ENCODE data around the gene FADS3.

Gene FADS3

DNA sequence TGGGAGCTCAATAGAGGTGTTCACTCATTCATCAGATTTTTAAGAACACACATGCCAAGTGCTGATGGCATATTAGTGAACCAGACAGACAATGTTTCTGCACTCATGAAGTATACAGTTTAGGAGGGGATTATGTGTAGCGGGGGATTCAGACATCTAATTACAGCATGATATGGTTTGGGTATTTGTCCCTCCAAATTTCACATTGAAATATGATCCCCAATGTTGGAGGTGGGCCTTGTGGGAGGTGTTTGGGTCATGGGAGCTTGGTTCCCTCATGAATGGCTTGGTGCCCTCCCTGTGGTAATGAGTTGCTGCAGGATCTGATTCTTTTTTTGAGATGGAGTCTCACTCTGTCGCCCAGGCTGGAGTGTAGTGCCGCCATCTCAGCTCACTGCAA is 34.9 kb upstream of the FADS3 start:
- Histone ChIP-seq H3K9me3 (ENCODE audit: severe bottlenecking) (no peaks in the 10 kb centered on the region), H3K27me3 (ENCODE audit: insufficient read depth, low read depth, severe bottlenecking) (no peaks in the 10 kb centered on the region), H3K4me3 (ENCODE audit: low read depth, low read length) (no peak overlapping the region), H3K27ac (no peak overlapping the region), H3K36me3 (no peaks in the 10 kb centered on the region)
- no peak for DNase-seq
- TF ChIP-seq, protein P1, sequence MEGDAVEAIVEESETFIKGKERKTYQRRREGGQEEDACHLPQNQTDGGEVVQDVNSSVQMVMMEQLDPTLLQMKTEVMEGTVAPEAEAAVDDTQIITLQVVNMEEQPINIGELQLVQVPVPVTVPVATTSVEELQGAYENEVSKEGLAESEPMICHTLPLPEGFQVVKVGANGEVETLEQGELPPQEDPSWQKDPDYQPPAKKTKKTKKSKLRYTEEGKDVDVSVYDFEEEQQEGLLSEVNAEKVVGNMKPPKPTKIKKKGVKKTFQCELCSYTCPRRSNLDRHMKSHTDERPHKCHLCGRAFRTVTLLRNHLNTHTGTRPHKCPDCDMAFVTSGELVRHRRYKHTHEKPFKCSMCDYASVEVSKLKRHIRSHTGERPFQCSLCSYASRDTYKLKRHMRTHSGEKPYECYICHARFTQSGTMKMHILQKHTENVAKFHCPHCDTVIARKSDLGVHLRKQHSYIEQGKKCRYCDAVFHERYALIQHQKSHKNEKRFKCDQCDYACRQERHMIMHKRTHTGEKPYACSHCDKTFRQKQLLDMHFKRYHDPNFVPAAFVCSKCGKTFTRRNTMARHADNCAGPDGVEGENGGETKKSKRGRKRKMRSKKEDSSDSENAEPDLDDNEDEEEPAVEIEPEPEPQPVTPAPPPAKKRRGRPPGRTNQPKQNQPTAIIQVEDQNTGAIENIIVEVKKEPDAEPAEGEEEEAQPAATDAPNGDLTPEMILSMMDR (IDR thresholded peaks at IDR 0.05; ENCODE audit: low read depth, low read length), result no peak

DNA sequence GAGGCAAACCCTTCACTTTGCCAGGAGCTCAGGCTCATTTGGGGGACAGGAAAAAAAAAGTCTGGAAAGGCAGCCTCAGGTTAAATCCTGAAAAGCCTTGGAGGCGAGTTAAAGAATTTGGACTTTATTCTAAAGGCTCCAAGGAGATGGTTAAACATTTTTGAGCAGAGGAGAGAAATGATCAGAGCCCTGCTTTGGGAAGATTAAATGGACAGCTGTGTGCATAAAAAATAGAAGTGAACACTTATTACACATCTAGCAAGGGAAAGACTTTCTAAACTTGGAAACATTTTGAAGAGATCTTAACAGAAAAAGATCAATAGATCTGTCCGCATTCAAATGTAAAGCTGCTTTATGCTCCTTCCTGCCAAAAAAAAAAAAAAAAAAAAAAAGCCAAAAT is 34.4 kb upstream of the FADS3 start:
- TF ChIP-seq, protein P1 (IDR thresholded peaks at IDR 0.05; ENCODE audit: low read depth, low read length), result no peak
- H3K9me3 ChIP-seq (ENCODE audit: severe bottlenecking), result no peaks in the 10 kb centered on the region
- no peaks in the 10 kb centered on the region for H3K36me3 ChIP-seq

DNA sequence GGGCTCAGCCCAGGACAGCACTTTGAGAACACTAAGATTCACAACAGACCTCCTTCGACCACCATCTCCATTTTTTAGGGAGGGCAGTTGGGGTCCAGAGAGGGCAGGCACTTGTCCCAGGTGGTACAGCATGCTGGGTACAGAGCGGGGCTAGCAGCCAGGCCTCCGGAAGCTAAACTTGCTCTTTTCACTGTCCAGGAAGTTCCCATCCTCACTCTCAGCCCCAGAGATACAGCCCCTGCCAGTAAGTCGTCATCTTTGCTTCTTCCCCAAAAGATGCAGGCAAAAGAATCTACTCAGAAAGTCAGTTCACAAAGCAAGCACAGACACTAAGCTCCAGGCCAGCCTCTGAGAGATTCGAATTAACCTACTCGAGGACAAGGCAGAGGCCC is 32.7 kb upstream of the FADS3 start:
- Histone ChIP-seq H3K4me3 (ENCODE audit: low read depth, low read length) (no peak overlapping the region), H3K27me3 (ENCODE audit: insufficient read depth, low read depth, severe bottlenecking) (no peaks in the 10 kb centered on the region), H3K36me3 (no peaks in the 10 kb centered on the region), H3K27ac (no peak overlapping the region), H3K9me3 (ENCODE audit: severe bottlenecking) (no peaks in the 10 kb centered on the region)
- DNase-seq, result no peak
- TF ChIP-seq, protein P1 (IDR thresholded peaks at IDR 0.05; ENCODE audit: low read depth, low read length), result no peak

More for the DNA sequence above, 34.4 kb upstream of the FADS3 start:
- H3K4me3 ChIP-seq (ENCODE audit: low read depth, low read length), result no peak overlapping the region
- H3K27ac ChIP-seq, result no peak overlapping the region
- H3K27me3 ChIP-seq (ENCODE audit: insufficient read depth, low read depth, severe bottlenecking), result no peaks in the 10 kb centered on the region
- no peak for DNase-seq

DNA sequence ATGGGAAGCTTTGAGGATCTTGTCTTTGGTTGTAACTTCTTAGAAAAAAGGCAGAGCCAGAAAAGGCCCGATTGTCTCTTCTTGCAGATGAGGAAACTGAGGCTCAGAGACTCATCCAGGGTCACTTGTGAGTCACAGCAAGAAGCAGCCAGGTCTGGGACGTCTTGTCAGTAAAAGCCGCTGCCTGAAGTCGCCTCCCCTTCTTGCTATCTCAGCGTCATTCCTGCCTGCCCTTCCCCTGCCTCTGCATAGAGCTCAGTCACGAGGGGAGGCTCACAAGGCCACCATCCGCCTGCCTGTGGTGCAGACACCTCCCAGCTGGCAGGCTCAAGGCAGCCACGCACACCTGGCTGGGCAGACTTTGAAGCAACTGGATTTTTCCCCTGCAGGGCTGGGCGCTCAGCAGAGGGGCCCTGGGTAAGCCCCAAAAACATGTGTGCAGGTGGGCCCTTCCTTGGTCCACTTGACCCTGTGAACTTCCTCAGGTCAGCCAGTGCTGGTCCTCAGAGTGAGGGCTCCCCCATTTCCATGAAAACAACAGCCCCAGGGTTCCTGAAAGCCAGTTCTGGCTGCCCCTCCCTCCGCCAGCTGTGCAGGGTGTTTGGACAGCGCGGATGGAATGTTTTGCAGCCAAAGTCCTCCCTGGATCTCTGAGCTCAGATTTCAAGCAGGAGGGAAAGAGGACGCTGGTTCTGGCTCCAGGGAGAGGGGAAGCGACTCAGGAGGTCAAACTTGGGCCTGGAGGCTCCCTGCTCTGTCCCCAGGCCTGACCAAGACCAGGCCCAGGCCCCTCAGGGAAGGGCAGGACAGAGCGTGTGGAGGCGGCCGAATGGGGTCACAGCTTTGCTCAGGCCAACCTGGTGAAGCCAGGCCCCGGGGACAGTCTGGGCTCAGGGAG is 32.1 kb upstream of the FADS3 start:
- no peak for DNase-seq
- H3K27me3 ChIP-seq (ENCODE audit: insufficient read depth, low read depth, severe bottlenecking), result no peaks in the 10 kb centered on the region
- no peak overlapping the region for H3K4me3 ChIP-seq (ENCODE audit: low read depth, low read length)
- no peak overlapping the region for H3K27ac ChIP-seq
- H3K9me3 ChIP-seq (ENCODE audit: severe bottlenecking), result no peaks in the 10 kb centered on the region
- no peaks in the 10 kb centered on the region for H3K36me3 ChIP-seq
- TF ChIP-seq, protein P1 (IDR thresholded peaks at IDR 0.05; ENCODE audit: low read depth, low read length), result no peak

DNA sequence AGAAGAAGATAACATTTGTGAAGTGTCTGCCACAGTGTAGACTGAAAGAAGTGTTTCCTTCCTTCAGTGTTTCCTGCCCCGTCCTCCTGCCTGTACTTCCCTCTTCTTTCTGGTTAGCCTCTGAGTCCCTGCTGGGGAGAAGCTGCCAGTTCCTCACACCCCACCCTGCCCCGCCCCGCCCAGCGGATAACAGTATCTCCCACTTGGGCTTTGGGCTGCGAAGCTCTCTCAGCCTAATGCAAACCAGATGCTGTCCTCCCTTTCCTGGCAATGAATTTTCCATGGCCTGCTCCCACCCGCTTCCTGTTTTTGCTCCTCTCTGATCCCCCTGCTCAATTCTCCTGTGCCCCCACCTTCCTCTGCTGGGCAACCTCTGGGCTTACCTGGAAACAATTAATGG is 31.2 kb upstream of the FADS3 start:
- Histone ChIP-seq H3K9me3 (ENCODE audit: severe bottlenecking) (no peaks in the 10 kb centered on the region), H3K4me3 (ENCODE audit: low read depth, low read length) (no peak overlapping the region), H3K36me3 (no peaks in the 10 kb centered on the region), H3K27me3 (ENCODE audit: insufficient read depth, low read depth, severe bottlenecking) (no peaks in the 10 kb centered on the region), H3K27ac (no peak overlapping the region)
- TF ChIP-seq, protein P1 (IDR thresholded peaks at IDR 0.05; ENCODE audit: low read depth, low read length), result no peak
- no peak for DNase-seq

All from WERI-Rb-1 (cell line).